ENCODE results near the gene SMPD4. TPM values are rescaled to one million over a fixed set of nuclear protein-coding genes. Genes with fewer than 3 reads are reported as not detected.
A peak's percentile ranks its signal among the peaks of the same experiment; 100 is the strongest.
"Not testable (repeated sequence)": the region's sequence is repeated elsewhere in the genome, so short reads cannot be mapped to it uniquely, and the experiment has no call there.

SMPD4 gene
- total and polyA plus RNA-seq, 4 donors = 27.3 to 46.4 (median 28.6) TPM

- Histone ChIP-seq H3K27ac (ENCODE audit: low read depth in 1 of 2, low read length in 1 of 2) (no peak overlapping the region), H3K4me1 (ENCODE audit: control insufficient read depth in 5 of 5, insufficient read depth in 5 of 5, low read length in 5 of 5) (no peaks in the 10 kb centered on the region), H3K36me3 (ENCODE audit: control insufficient read depth in 4 of 4, insufficient read depth in 4 of 4, low read length in 4 of 4) (peaks cover 0 to 33% (median 0%) of the 10 kb centered on the region in 4 donors), H3K4me3 (no peak overlapping the region), H3K9me3 (ENCODE audit: control insufficient read depth in 4 of 4, insufficient read depth in 3 of 4, low read length in 3 of 4) (no peaks in the 10 kb centered on the region), H3K27me3 (ENCODE audit: control insufficient read depth in 3 of 3, insufficient read depth in 3 of 3, low read length in 2 of 3) (no peaks in the 10 kb centered on the region), H3K9ac (ENCODE audit: insufficient read depth in 1 of 2, low read length in 2 of 2) (no peak overlapping the region)
- DNase-seq = no peak
- 90 to 94% methylated on average over 23 of the region's 23 CpGs for WGBS, 2 donors
- no peak for TF ChIP-seq CTCF (IDR thresholded peaks at IDR 0.05; ENCODE audit: control extremely low read depth, extremely low read depth)
- no peak for ATAC-seq (ENCODE audit: insufficient read depth, low FRiP score)
These were observed 30.9 kb downstream of the SMPD4 start for GRCh38 chr2:130150181-130151144.

- 51 to 52% methylated on average over 6 of the region's 6 CpGs for WGBS, 2 donors
- not testable (repeated sequence) for H3K4me1 ChIP-seq (ENCODE audit: control insufficient read depth in 5 of 5, insufficient read depth in 5 of 5, low read length in 5 of 5); ATAC-seq (ENCODE audit: insufficient read depth, low FRiP score); H3K9me3 ChIP-seq (ENCODE audit: control insufficient read depth in 4 of 4, insufficient read depth in 3 of 4, low read length in 3 of 4); H3K27ac ChIP-seq (ENCODE audit: low read depth in 1 of 2, low read length in 1 of 2); H3K9ac ChIP-seq (ENCODE audit: insufficient read depth in 1 of 2, low read length in 2 of 2); H3K4me3 ChIP-seq; H3K27me3 ChIP-seq (ENCODE audit: control insufficient read depth in 3 of 3, insufficient read depth in 3 of 3, low read length in 2 of 3); DNase-seq
- peaks cover 0 to 17% (median 0%) of the 10 kb centered on the region in 4 donors for H3K36me3 ChIP-seq (ENCODE audit: control insufficient read depth in 4 of 4, insufficient read depth in 4 of 4, low read length in 4 of 4)
These were observed 32.9 kb downstream of the SMPD4 start for GRCh38 chr2:130148515-130148914.

- H3K27ac ChIP-seq (ENCODE audit: low read depth in 1 of 2, low read length in 1 of 2); H3K36me3 ChIP-seq (ENCODE audit: control insufficient read depth in 4 of 4, insufficient read depth in 4 of 4, low read length in 4 of 4); H3K27me3 ChIP-seq (ENCODE audit: control insufficient read depth in 3 of 3, insufficient read depth in 3 of 3, low read length in 2 of 3); H3K9me3 ChIP-seq (ENCODE audit: control insufficient read depth in 4 of 4, insufficient read depth in 3 of 4, low read length in 3 of 4); H3K9ac ChIP-seq (ENCODE audit: insufficient read depth in 1 of 2, low read length in 2 of 2); H3K4me3 ChIP-seq; H3K4me1 ChIP-seq (ENCODE audit: control insufficient read depth in 5 of 5, insufficient read depth in 5 of 5, low read length in 5 of 5): not testable (repeated sequence)
- 10% methylated on average over 27 to 29 of the region's 30 CpGs for WGBS, 2 donors
- ATAC-seq (ENCODE audit: insufficient read depth, low FRiP score) (peak; percentile 78), DNase-seq (peak; percentile 38 to 51 (median 41))
These were observed 36.4 kb downstream of the SMPD4 start, which contains the start of gene CCDC74B for GRCh38 chr2:130145006-130145414. CCDC74B (minus strand) TSS chr2:130145112; CDS start chr2:130144996, 116 bp downstream.

GRCh38 chr2:130143266-130144039 is 37.9 kb downstream of the SMPD4 start:
- H3K27ac ChIP-seq (ENCODE audit: low read depth in 1 of 2, low read length in 1 of 2); ATAC-seq (ENCODE audit: insufficient read depth, low FRiP score); H3K9me3 ChIP-seq (ENCODE audit: control insufficient read depth in 4 of 4, insufficient read depth in 3 of 4, low read length in 3 of 4); H3K27me3 ChIP-seq (ENCODE audit: control insufficient read depth in 3 of 3, insufficient read depth in 3 of 3, low read length in 2 of 3); H3K9ac ChIP-seq (ENCODE audit: insufficient read depth in 1 of 2, low read length in 2 of 2); H3K4me1 ChIP-seq (ENCODE audit: control insufficient read depth in 5 of 5, insufficient read depth in 5 of 5, low read length in 5 of 5); H3K4me3 ChIP-seq; H3K36me3 ChIP-seq (ENCODE audit: control insufficient read depth in 4 of 4, insufficient read depth in 4 of 4, low read length in 4 of 4): not testable (repeated sequence)
- peak in 1 of 3 donors; percentile 21 for DNase-seq
- 37 to 40% methylated on average over 16 to 22 of the region's 28 CpGs for WGBS, 2 donors

- not testable (repeated sequence) for H3K27ac ChIP-seq (ENCODE audit: low read depth in 1 of 2, low read length in 1 of 2); H3K9me3 ChIP-seq (ENCODE audit: control insufficient read depth in 4 of 4, insufficient read depth in 3 of 4, low read length in 3 of 4); ATAC-seq (ENCODE audit: insufficient read depth, low FRiP score); H3K36me3 ChIP-seq (ENCODE audit: control insufficient read depth in 4 of 4, insufficient read depth in 4 of 4, low read length in 4 of 4); DNase-seq; H3K4me3 ChIP-seq; H3K4me1 ChIP-seq (ENCODE audit: control insufficient read depth in 5 of 5, insufficient read depth in 5 of 5, low read length in 5 of 5); H3K27me3 ChIP-seq (ENCODE audit: control insufficient read depth in 3 of 3, insufficient read depth in 3 of 3, low read length in 2 of 3); H3K9ac ChIP-seq (ENCODE audit: insufficient read depth in 1 of 2, low read length in 2 of 2)
- 74 to 80% methylated on average over 13 of the region's 13 CpGs for WGBS, 2 donors
These were observed 38.8 kb downstream of the SMPD4 start for GRCh38 chr2:130142396-130143265.

GRCh38 chr2:130141645-130142370 is 39.6 kb downstream of the SMPD4 start:
- WGBS, 2 donors = 89 to 90% methylated on average over 17 to 18 of the region's 22 CpGs

More at GRCh38 chr2:130141645-130142370, 39.6 kb downstream of the SMPD4 start:
- H3K9ac ChIP-seq (ENCODE audit: insufficient read depth in 1 of 2, low read length in 2 of 2); H3K27ac ChIP-seq (ENCODE audit: low read depth in 1 of 2, low read length in 1 of 2); H3K36me3 ChIP-seq (ENCODE audit: control insufficient read depth in 4 of 4, insufficient read depth in 4 of 4, low read length in 4 of 4); H3K4me1 ChIP-seq (ENCODE audit: control insufficient read depth in 5 of 5, insufficient read depth in 5 of 5, low read length in 5 of 5); H3K27me3 ChIP-seq (ENCODE audit: control insufficient read depth in 3 of 3, insufficient read depth in 3 of 3, low read length in 2 of 3); H3K4me3 ChIP-seq; DNase-seq; H3K9me3 ChIP-seq (ENCODE audit: control insufficient read depth in 4 of 4, insufficient read depth in 3 of 4, low read length in 3 of 4); ATAC-seq (ENCODE audit: insufficient read depth, low FRiP score): not testable (repeated sequence)
